Hepatocyte (in vitro differentiated cells): ENCODE measurements around the gene GOLT1A.

ENCODE experiments used
- EZH2 ChIP-seq: fragments of 200-600 bp; sonication (generic); IDR thresholded peaks from 2 replicates; pipeline ENCODE4 v1.6.1; 2016; ENCODE audit warnings: antibody characterized with exemption, mild to moderate bottlenecking, borderline replicate concordance
- EZH2phosphoT487 ChIP-seq: fragments of 200-600 bp; sonication (generic); IDR thresholded peaks from one replicate; pipeline ENCODE4 v1.6.1; 2018; ENCODE audit warnings: antibody characterized with exemption, mild to moderate bottlenecking, low read depth, moderate library complexity; ENCODE audit not compliant: unreplicated experiment, severe bottlenecking
- TF ChIP-seq, protein P1 (sequence below): fragments of 200-600 bp; sonication (generic); IDR thresholded peaks from 2 replicates; pipeline ENCODE4 v1.5.1; 2016; ENCODE audit warnings: antibody characterized with exemption, mild to moderate bottlenecking; ENCODE audit not compliant: poor library complexity

GRCh38 chr1:204227351-204227750, 13.6 kb upstream of the GOLT1A start:
- TF ChIP-seq, protein P1, sequence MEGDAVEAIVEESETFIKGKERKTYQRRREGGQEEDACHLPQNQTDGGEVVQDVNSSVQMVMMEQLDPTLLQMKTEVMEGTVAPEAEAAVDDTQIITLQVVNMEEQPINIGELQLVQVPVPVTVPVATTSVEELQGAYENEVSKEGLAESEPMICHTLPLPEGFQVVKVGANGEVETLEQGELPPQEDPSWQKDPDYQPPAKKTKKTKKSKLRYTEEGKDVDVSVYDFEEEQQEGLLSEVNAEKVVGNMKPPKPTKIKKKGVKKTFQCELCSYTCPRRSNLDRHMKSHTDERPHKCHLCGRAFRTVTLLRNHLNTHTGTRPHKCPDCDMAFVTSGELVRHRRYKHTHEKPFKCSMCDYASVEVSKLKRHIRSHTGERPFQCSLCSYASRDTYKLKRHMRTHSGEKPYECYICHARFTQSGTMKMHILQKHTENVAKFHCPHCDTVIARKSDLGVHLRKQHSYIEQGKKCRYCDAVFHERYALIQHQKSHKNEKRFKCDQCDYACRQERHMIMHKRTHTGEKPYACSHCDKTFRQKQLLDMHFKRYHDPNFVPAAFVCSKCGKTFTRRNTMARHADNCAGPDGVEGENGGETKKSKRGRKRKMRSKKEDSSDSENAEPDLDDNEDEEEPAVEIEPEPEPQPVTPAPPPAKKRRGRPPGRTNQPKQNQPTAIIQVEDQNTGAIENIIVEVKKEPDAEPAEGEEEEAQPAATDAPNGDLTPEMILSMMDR, result no peak
- TF ChIP-seq EZH2, result no peak
- no peak for TF ChIP-seq EZH2phosphoT487
